GM12878 (cell line): Measurements from ENCODE around the gene COX6A1. TPM values are rescaled to one million over a fixed set of nuclear protein-coding genes. Genes with fewer than 3 reads are reported as not detected.
A peak's percentile ranks its signal among the peaks of the same experiment; 100 is the strongest.

Experiments used
- CEBPB ChIP-seq, 2 experiments: fragments of 150-350 bp in 1 of 2; IDR thresholded peaks; 2 replicates each; pipeline ENCODE4 v1.6.1; 2012 to 2014; ENCODE audit warnings: low read depth in 2 of 2, low read length in 2 of 2, borderline replicate concordance in 1 of 2, inconsistent platforms in 1 of 2
- CHD4 ChIP-seq: fragments of 200-600 bp; sonication (generic); IDR thresholded peaks from 2 replicates; pipeline ENCODE4 v1.6.1; 2016; ENCODE audit warnings: mild to moderate bottlenecking
- CREB1 ChIP-seq: IDR thresholded peaks from 2 replicates; pipeline ENCODE4 v1.6.1; 2012; ENCODE audit warnings: low read depth, mild to moderate bottlenecking, inconsistent platforms
- ESRRA ChIP-seq: IDR thresholded peaks from 2 replicates; pipeline ENCODE4 v1.6.1; 2012; ENCODE audit warnings: mild to moderate bottlenecking, low read length, improper control_type of control experiment
- EZH2 ChIP-seq: IDR thresholded peaks from 2 replicates; pipeline ENCODE4 v1.6.1; 2012; ENCODE audit warnings: low read depth, mild to moderate bottlenecking, control low read depth, inconsistent platforms, low read length, borderline replicate concordance; ENCODE audit not compliant: control insufficient read depth
- HDAC2 ChIP-seq: fragments of 200-600 bp; sonication (generic); IDR thresholded peaks from 2 replicates; pipeline ENCODE4 v1.6.1; 2017
- JUND ChIP-seq: IDR thresholded peaks from 2 replicates; pipeline ENCODE4 v1.6.1; 2012; ENCODE audit warnings: low read depth, mild to moderate bottlenecking, low read length, improper control_type of control experiment, moderate library complexity
- NFIC ChIP-seq: IDR thresholded peaks from 2 replicates; pipeline ENCODE4 v1.6.1; 2012; ENCODE audit warnings: low read depth, mild to moderate bottlenecking, inconsistent platforms, low read length, moderate library complexity
- NFYB ChIP-seq: IDR thresholded peaks from 2 replicates; pipeline ENCODE4 v1.6.1; 2011; ENCODE audit warnings: low read depth, mild to moderate bottlenecking, low read length, improper control_type of control experiment, moderate library complexity; ENCODE audit not compliant: insufficient read depth
- NR2F1 ChIP-seq: fragments of 450-650 bp; conservative IDR thresholded peaks from 2 replicates; pipeline ENCODE4 v1.6.1; 2017; ENCODE audit warnings: mild to moderate bottlenecking
- RB1 ChIP-seq: fragments of 450-650 bp; formaldehyde crosslinking; IDR thresholded peaks from 2 replicates; pipeline ENCODE4 v1.6.1; 2017; ENCODE audit warnings: mild to moderate bottlenecking, borderline replicate concordance
- SREBF1 ChIP-seq: IDR thresholded peaks from 2 replicates; pipeline ENCODE4 v1.6.1; 2012; ENCODE audit warnings: mild to moderate bottlenecking, low read length
- ZZZ3 ChIP-seq: IDR thresholded peaks from 2 replicates; pipeline ENCODE4 v1.6.1; 2011; ENCODE audit warnings: low read depth; ENCODE audit not compliant: control insufficient read depth, insufficient read length
- polyA plus RNA-seq, 11 experiments: library from polyadenylated mRNA; depleted of rRNA in 4 of 11; unstranded in 6 of 11; stranded (reverse) in 5 of 11; fragments of >200 nt; fragmentation: Nextera tagmentation in 4 of 11; fragmentation: Illumina TruSeq in 1 of 11; extraction: Ambion mirVana in 4 of 11; extraction: Trizol in 1 of 11; gene quantifications; 1 replicate in 1 of 11; 2 replicates in 10 of 11; pipeline versions ENCODE4 v1.2.1 to v1.2.3, GENCODE V29; 2011 to 2016; ENCODE audit warnings: inconsistent platforms in 2 of 11, missing spikeins in 2 of 11, low read depth in 1 of 11
- total RNA-seq, 4 experiments: library from RNA; depleted of rRNA in 3 of 4; stranded (reverse); fragments of >200 nt in 3 of 4; fragmentation: Illumina TruSeq in 1 of 4; extraction: Trizol in 1 of 4; gene quantifications; 2 replicates each; pipeline versions ENCODE4 v1.2.1 to v1.2.3, GENCODE V29; 2013 to 2021
- TF ChIP-seq, protein P1 (sequence below): fragments of 450-650 bp; formaldehyde crosslinking; IDR thresholded peaks from 2 replicates; pipeline ENCODE4 v1.4.0; 2022; ENCODE audit warnings: mild to moderate bottlenecking, moderate library complexity
- TF ChIP-seq, protein P2 (sequence below): fragments of 450-650 bp; IDR thresholded peaks from 2 replicates; pipeline ENCODE4 v1.6.1; 2017; ENCODE audit warnings: borderline replicate concordance
- TF ChIP-seq, protein P3 (sequence below): IDR thresholded peaks from 2 replicates; pipeline ENCODE4 v1.6.1; 2012; ENCODE audit warnings: mild to moderate bottlenecking, low read depth, low read length
- TF ChIP-seq, protein P4 (sequence below): fragments of 450-650 bp; formaldehyde crosslinking; IDR thresholded peaks from 2 replicates; pipeline ENCODE4 v1.4.0; 2020; ENCODE audit warnings: mild to moderate bottlenecking, moderate library complexity

Gene COX6A1
- total and polyA plus RNA-seq, 10 of the 15 experiments (the other 5 are each of a cell fraction or from before 2014, with no cell fraction given), result 408 to 2,723 (median 1,019) TPM

DNA sequence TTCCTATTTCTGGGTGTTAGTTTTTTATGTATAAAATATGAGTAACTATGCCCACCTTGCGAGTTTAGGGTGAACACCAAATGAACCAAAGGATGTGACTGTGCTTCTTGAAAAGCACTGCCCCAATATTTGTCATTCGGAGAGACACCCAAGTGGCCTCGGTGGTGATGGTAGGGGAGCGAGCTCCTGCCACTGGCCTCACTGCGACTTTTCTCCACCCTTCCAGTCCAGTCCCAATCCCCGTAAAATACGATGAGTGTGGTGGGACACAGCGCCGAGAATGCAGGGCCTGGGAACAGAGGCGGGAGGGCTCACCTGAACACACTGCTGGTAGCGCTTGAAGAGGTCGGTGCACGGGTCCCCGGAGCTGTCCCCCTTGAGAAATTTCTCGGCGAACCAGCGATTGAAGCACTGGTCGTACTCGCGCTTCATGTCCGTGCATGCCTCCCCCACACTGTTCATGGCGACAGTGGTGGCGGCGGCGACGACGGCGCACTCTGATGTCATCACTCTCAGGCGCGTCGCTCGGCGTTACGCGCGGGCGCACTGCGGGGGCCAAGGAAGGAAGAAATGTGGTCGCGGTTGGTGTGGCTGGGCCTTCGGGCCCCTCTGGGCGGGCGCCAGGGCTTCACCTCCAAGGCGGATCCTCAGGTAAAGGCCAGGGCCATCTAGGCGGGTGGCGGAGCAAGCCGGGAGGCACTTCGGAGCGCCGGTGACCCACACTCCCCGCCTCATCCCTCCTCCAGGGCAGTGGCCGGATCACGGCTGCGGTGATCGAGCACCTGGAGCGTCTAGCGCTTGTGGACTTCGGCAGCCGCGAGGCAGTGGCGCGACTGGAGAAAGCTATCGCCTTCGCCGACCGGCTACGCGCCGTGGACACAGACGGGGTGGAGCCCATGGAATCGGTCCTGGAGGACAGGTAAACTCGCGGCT is 8.3 kb downstream of the COX6A1 start, which contains the start of the genes GATC and TRIAP1 (continued):
- TF ChIP-seq, protein P1, sequence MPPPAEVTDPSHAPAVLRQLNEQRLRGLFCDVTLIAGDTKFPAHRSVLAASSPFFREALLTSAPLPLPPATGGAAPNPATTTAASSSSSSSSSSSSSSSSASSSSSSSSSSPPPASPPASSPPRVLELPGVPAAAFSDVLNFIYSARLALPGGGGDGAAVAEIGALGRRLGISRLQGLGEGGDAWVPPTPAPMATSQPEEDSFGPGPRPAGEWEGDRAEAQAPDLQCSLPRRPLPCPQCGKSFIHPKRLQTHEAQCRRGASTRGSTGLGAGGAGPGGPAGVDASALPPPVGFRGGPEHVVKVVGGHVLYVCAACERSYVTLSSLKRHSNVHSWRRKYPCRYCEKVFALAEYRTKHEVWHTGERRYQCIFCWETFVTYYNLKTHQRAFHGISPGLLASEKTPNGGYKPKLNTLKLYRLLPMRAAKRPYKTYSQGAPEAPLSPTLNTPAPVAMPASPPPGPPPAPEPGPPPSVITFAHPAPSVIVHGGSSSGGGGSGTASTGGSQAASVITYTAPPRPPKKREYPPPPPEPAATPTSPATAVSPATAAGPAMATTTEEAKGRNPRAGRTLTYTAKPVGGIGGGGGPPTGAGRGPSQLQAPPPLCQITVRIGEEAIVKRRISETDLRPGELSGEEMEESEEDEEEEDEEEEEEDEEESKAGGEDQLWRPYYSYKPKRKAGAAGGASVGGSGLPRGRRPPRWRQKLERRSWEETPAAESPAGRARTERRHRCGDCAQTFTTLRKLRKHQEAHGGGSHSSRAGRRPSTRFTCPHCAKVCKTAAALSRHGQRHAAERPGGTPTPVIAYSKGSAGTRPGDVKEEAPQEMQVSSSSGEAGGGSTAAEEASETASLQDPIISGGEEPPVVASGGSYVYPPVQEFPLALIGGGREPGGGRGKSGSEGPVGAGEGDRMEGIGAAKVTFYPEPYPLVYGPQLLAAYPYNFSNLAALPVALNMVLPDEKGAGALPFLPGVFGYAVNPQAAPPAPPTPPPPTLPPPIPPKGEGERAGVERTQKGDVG, result no peak
- TF ChIP-seq NFYB (no peak), CREB1 (peak; percentile 100), SREBF1 (no peak), CHD4 (no peak), CEBPB (IDR thresholded peaks at IDR 0.05; ENCODE audit: borderline replicate concordance in 1 of 2, low read depth in 2 of 2, low read length in 2 of 2) (no peak), HDAC2 (no peak), JUND (peak; percentile 36; the same call in 1 of the 2 replicates), ZZZ3 (no peak), EZH2 (no peak), NFIC (peak; percentile 22; the same call in 1 of the 2 replicates), ESRRA (no peak), NR2F1 (peak; percentile 65), RB1 (peak; percentile 85; the same call in 1 of the 2 replicates)
- TF ChIP-seq, protein P2, sequence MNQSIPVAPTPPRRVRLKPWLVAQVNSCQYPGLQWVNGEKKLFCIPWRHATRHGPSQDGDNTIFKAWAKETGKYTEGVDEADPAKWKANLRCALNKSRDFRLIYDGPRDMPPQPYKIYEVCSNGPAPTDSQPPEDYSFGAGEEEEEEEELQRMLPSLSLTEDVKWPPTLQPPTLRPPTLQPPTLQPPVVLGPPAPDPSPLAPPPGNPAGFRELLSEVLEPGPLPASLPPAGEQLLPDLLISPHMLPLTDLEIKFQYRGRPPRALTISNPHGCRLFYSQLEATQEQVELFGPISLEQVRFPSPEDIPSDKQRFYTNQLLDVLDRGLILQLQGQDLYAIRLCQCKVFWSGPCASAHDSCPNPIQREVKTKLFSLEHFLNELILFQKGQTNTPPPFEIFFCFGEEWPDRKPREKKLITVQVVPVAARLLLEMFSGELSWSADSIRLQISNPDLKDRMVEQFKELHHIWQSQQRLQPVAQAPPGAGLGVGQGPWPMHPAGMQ, result no peak
- TF ChIP-seq, protein P3, sequence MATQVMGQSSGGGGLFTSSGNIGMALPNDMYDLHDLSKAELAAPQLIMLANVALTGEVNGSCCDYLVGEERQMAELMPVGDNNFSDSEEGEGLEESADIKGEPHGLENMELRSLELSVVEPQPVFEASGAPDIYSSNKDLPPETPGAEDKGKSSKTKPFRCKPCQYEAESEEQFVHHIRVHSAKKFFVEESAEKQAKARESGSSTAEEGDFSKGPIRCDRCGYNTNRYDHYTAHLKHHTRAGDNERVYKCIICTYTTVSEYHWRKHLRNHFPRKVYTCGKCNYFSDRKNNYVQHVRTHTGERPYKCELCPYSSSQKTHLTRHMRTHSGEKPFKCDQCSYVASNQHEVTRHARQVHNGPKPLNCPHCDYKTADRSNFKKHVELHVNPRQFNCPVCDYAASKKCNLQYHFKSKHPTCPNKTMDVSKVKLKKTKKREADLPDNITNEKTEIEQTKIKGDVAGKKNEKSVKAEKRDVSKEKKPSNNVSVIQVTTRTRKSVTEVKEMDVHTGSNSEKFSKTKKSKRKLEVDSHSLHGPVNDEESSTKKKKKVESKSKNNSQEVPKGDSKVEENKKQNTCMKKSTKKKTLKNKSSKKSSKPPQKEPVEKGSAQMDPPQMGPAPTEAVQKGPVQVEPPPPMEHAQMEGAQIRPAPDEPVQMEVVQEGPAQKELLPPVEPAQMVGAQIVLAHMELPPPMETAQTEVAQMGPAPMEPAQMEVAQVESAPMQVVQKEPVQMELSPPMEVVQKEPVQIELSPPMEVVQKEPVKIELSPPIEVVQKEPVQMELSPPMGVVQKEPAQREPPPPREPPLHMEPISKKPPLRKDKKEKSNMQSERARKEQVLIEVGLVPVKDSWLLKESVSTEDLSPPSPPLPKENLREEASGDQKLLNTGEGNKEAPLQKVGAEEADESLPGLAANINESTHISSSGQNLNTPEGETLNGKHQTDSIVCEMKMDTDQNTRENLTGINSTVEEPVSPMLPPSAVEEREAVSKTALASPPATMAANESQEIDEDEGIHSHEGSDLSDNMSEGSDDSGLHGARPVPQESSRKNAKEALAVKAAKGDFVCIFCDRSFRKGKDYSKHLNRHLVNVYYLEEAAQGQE, result no peak
- TF ChIP-seq, protein P4, sequence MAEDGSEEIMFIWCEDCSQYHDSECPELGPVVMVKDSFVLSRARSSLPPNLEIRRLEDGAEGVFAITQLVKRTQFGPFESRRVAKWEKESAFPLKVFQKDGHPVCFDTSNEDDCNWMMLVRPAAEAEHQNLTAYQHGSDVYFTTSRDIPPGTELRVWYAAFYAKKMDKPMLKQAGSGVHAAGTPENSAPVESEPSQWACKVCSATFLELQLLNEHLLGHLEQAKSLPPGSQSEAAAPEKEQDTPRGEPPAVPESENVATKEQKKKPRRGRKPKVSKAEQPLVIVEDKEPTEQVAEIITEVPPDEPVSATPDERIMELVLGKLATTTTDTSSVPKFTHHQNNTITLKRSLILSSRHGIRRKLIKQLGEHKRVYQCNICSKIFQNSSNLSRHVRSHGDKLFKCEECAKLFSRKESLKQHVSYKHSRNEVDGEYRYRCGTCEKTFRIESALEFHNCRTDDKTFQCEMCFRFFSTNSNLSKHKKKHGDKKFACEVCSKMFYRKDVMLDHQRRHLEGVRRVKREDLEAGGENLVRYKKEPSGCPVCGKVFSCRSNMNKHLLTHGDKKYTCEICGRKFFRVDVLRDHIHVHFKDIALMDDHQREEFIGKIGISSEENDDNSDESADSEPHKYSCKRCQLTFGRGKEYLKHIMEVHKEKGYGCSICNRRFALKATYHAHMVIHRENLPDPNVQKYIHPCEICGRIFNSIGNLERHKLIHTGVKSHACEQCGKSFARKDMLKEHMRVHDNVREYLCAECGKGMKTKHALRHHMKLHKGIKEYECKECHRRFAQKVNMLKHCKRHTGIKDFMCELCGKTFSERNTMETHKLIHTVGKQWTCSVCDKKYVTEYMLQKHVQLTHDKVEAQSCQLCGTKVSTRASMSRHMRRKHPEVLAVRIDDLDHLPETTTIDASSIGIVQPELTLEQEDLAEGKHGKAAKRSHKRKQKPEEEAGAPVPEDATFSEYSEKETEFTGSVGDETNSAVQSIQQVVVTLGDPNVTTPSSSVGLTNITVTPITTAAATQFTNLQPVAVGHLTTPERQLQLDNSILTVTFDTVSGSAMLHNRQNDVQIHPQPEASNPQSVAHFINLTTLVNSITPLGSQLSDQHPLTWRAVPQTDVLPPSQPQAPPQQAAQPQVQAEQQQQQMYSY (CRISPR knock-in tag), result no peak
